ENCODE data around the gene GPR183.

- TF ChIP-seq CTCF (IDR thresholded peaks at IDR 0.05; ENCODE audit: insufficient read depth, low read length, poor library complexity, severe bottlenecking) (no peak), EZH2phosphoT487 (conservative IDR thresholded peaks at IDR 0.05; ENCODE audit: low read length) (no peak)
Observed at GRCh38 chr13:99301913-99302636, 5.1 kb downstream of the GPR183 start.
